Measurements from ENCODE around the gene SMAD2. TPM values are rescaled to one million over a fixed set of nuclear protein-coding genes. Genes with fewer than 3 reads are reported as not detected.

The SMAD2 gene
- total and polyA plus RNA-seq, 2 of the 8 experiments (the other 6 are each of a cell fraction or from before 2014, with no cell fraction given): 28.4 to 124 TPM

- FAIRE-seq (peak; percentile 45), DNase-seq (ENCODE audit: low read depth in 1 of 2, low spot score in 2 of 2) (no peak)
- H2BK5ac ChIP-seq (ENCODE audit: low read depth, low read length): no peak overlapping the region
- no peaks in the 10 kb centered on the region; the same call in 1 of the 2 replicates for H3K79me1 ChIP-seq (ENCODE audit: low read depth, low read length)
- H3K14ac ChIP-seq (ENCODE audit: insufficient read length): no peak overlapping the region
- H4K91ac ChIP-seq (replicated peaks; ENCODE audit: insufficient read length, low read length): no peak overlapping the region
- ChIA-PET POLR2A (ENCODE audit: partially characterized antibody) (no interaction called here), CTCF (ENCODE audit: partially characterized antibody) (interaction anchor here (0.9 to 1.3 kb wide), 4 partner anchors 118 to 608 kb away, joined by 3 to 6 read pairs (median 4); no protein-coding TSS in a partner anchor)
- no peak overlapping the region for H4K8ac ChIP-seq (ENCODE audit: extremely low read depth, insufficient read depth, low read length)
- H2BK12ac ChIP-seq (ENCODE audit: low read depth, low read length): no peak overlapping the region
- no peaks in the 10 kb centered on the region for H3K9me3 ChIP-seq (ENCODE audit: insufficient read depth in 2 of 2, low read depth in 1 of 2, low read length in 1 of 2)
- no peak overlapping the region for H3K4me2 ChIP-seq (ENCODE audit: insufficient read depth in 1 of 2, low read depth in 2 of 2, low read length in 2 of 2)
- no peak overlapping the region for H2AK5ac ChIP-seq (ENCODE audit: low read depth, low read length)
- no peak overlapping the region for H2BK120ac ChIP-seq (replicated peaks; ENCODE audit: low read depth, low read length)
- peaks cover 7 to 9% of the 10 kb centered on the region in 2 experiments for H4K20me1 ChIP-seq (replicated peaks in 1 of 2; ENCODE audit: control insufficient read depth in 1 of 2, insufficient read depth in 2 of 2, low read length in 2 of 2)
- no peak overlapping the region for H3K56ac ChIP-seq (replicated peaks; ENCODE audit: insufficient read length, low read depth, low read length)
- H2BK15ac ChIP-seq (ENCODE audit: low read length): no peak overlapping the region
- H3K9ac ChIP-seq (replicated peaks in 1 of 4; ENCODE audit: extremely low read depth in 1 of 4, low read depth in 3 of 4, low read length in 3 of 4): no peak overlapping the region
- H3K27me3 ChIP-seq (replicated peaks in 1 of 4; ENCODE audit: control insufficient read depth in 3 of 4, extremely low read depth in 1 of 4, insufficient read depth in 3 of 4, low read length in 3 of 4): no peaks in the 10 kb centered on the region
- H4K5ac ChIP-seq (ENCODE audit: insufficient read length, low read depth, low read length): no peak overlapping the region
- no peak overlapping the region for H3K23ac ChIP-seq (ENCODE audit: insufficient read length)
- H3K18ac ChIP-seq (ENCODE audit: extremely low read depth, low read length): no peak overlapping the region
- H3K4ac ChIP-seq (replicated peaks; ENCODE audit: insufficient read length, low read depth, low read length): no peak overlapping the region
- H3K79me2 ChIP-seq (ENCODE audit: control insufficient read depth in 1 of 2, insufficient read depth in 2 of 2, low read length in 2 of 2): peaks cover 0 to 90% of the 10 kb centered on the region in 2 experiments; a peak in 2 of 4 replicates
- H3K4me1 ChIP-seq (replicated peaks in 1 of 4; ENCODE audit: control insufficient read depth in 3 of 4, insufficient read depth in 4 of 4, low read length in 3 of 4): peaks cover 0 to 5% (median 1%) of the 10 kb centered on the region in 4 experiments; a peak in 2 of 7 replicates
- H2BK20ac ChIP-seq (ENCODE audit: low read length): no peak overlapping the region
- H3K4me3 ChIP-seq (ENCODE audit: extremely low read depth in 1 of 4, insufficient read depth in 2 of 4, low read depth in 3 of 4, low read length in 4 of 4): no peak overlapping the region
- no peaks in the 10 kb centered on the region for H3K23me2 ChIP-seq (ENCODE audit: low read depth, low read length)
- peaks cover 0 to 11% (median 2%) of the 10 kb centered on the region in 4 experiments; a peak in 3 of 8 replicates for H3K36me3 ChIP-seq (ENCODE audit: control insufficient read depth in 2 of 4, insufficient read depth in 4 of 4, low read length in 3 of 4)
- H3K27ac ChIP-seq (ENCODE audit: low read depth, low read length): no peak overlapping the region
- H2AFZ ChIP-seq (ENCODE audit: low read length): no peak overlapping the region
- TF ChIP-seq SP2 (IDR thresholded peaks at IDR 0.05; ENCODE audit: low read length): no peak
- no peak for TF ChIP-seq CEBPB (IDR thresholded peaks at IDR 0.05; ENCODE audit: low read depth, low read length)
- TF ChIP-seq CBX8 (IDR thresholded peaks at IDR 0.05; ENCODE audit: borderline replicate concordance, low read depth, low read length): no peak
- no peak for TF ChIP-seq E2F6 (IDR thresholded peaks at IDR 0.05)
- TF ChIP-seq SAP30 (IDR thresholded peaks at IDR 0.05; ENCODE audit: insufficient read depth, insufficient replicate concordance, low read length): no peak
- no peak for TF ChIP-seq ASH2L (IDR thresholded peaks at IDR 0.05; ENCODE audit: low read length)
- TF ChIP-seq NRF1 (IDR thresholded peaks at IDR 0.05; ENCODE audit: low read depth, low read length): no peak
- no peak for TF ChIP-seq PHF8 (conservative IDR thresholded peaks at IDR 0.05; ENCODE audit: low read depth, low read length)
- TF ChIP-seq KDM1A (IDR thresholded peaks at IDR 0.05; ENCODE audit: borderline replicate concordance, low read length): no peak
- TF ChIP-seq POLR2AphosphoS5 (IDR thresholded peaks at IDR 0.05; ENCODE audit: low read depth, low read length): no peak
Measured at GRCh38 chr18:47873625-47874024, 56.8 kb downstream of the SMAD2 start.
